Neural crest cell (in vitro differentiated cells): ENCODE measurements around the gene LSS. TPM values are rescaled to one million over a fixed set of nuclear protein-coding genes. Genes with fewer than 3 reads are reported as not detected.

ENCODE experiments used
- DNase-seq: peaks from one replicate; pipeline ENCODE4 v3.0.0; 2021; ENCODE audit warnings: low read depth, mixed read lengths, low spot score
- H3K27ac Mint-ChIP-seq: one replicate; pipeline ENCODE4 v1.8.0; 2021; ENCODE audit warnings: mild to moderate bottlenecking, mixed read lengths; ENCODE audit not compliant: unreplicated experiment
- H3K27me3 Mint-ChIP-seq: 2 replicates; pipeline ENCODE4 v1.8.0; 2021; ENCODE audit warnings: low read depth, mild to moderate bottlenecking, mixed read lengths
- H3K36me3 Mint-ChIP-seq: 2 replicates; pipeline ENCODE4 v1.8.0; 2021; ENCODE audit warnings: low read depth, mild to moderate bottlenecking, mixed read lengths
- H3K4me1 Mint-ChIP-seq: 2 replicates; pipeline ENCODE4 v1.8.0; 2021; ENCODE audit warnings: mixed read lengths
- H3K4me3 Mint-ChIP-seq: one replicate; pipeline ENCODE4 v1.8.0; 2021; ENCODE audit warnings: mild to moderate bottlenecking, mixed read lengths
- H3K9me3 Mint-ChIP-seq: 2 replicates; pipeline ENCODE4 v1.8.0; 2021; ENCODE audit warnings: mixed read lengths
- CTCF ChIP-seq: fragments of 200-600 bp; sonication (generic); conservative IDR thresholded peaks from 2 replicates; pipeline ENCODE4 v1.5.0; 2021; ENCODE audit warnings: antibody characterized with exemption, mild to moderate bottlenecking
- total RNA-seq: library from RNA; stranded (reverse); gene quantifications from 2 replicates; pipeline ENCODE4 v1.2.1, GENCODE V29; 2021

Gene LSS
- total RNA-seq, 1 donor from 2014 or later = 225 TPM

GRCh38 chr21:46250146-46250725 is 21.7 kb upstream of the LSS start:
- no peaks in the 10 kb centered on the region for H3K27me3 Mint-ChIP-seq
- H3K4me3 Mint-ChIP-seq = no peak overlapping the region
- H3K9me3 Mint-ChIP-seq = no peaks in the 10 kb centered on the region
- TF ChIP-seq CTCF = no peak
- H3K27ac Mint-ChIP-seq = no peak overlapping the region
- no peak for DNase-seq
- H3K4me1 Mint-ChIP-seq = peaks cover 6% of the 10 kb centered on the region
- H3K36me3 Mint-ChIP-seq = peaks cover 19% of the 10 kb centered on the region

GRCh38 chr21:46248827-46249226 is 20.3 kb upstream of the LSS start:
- H3K27me3 Mint-ChIP-seq = no peaks in the 10 kb centered on the region
- no peak overlapping the region for H3K27ac Mint-ChIP-seq
- H3K36me3 Mint-ChIP-seq = peaks cover 13% of the 10 kb centered on the region
- H3K4me1 Mint-ChIP-seq = peaks cover 4% of the 10 kb centered on the region
- no peak for DNase-seq
- H3K9me3 Mint-ChIP-seq = no peaks in the 10 kb centered on the region
- no peak overlapping the region for H3K4me3 Mint-ChIP-seq
- no peak for TF ChIP-seq CTCF

- Mint-ChIP-seq H3K36me3 (peaks cover 10% of the 10 kb centered on the region), H3K4me3 (no peak overlapping the region), H3K4me1 (no peaks in the 10 kb centered on the region), H3K9me3 (no peaks in the 10 kb centered on the region), H3K27ac (no peak overlapping the region), H3K27me3 (no peaks in the 10 kb centered on the region)
- no peak for DNase-seq
- TF ChIP-seq CTCF = no peak
These were observed 19.8 kb upstream of the LSS start for GRCh38 chr21:46248422-46248782.

DNA sequence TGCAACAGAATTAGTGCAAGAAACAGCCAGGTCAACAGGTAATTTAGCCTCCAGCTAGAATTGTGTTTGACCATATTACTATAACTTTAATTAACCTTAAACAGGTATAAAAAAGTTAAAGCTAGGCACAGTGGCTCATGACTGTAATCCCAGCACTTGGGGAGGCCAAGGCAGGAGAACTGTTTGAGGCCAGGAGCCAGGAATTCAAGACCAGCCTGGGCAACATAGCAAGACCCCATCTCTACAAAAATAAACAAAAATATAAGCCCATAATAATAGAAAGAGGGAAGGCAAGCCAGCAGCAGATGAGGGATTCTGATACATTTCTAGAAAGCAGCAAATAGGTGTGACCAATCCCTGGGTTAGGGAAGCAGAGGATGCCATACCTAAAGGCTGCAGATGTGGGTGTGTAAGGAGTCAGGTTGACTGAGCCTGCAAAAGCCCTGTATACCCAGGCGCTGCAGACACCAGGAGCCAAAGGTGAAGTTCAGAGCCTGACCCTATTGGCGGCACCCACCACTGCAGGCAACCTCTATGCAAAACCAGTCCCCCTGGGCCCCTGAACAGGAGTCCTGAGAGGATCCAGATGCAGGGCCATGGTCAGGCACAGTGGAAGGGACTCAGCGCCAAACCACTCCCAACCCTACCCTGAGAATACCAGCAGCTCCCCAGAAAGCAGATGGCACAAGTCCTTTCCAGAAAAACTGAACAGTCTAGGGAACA is 19.3 kb upstream of the LSS start:
- no peak overlapping the region for H3K4me3 Mint-ChIP-seq
- TF ChIP-seq CTCF = no peak
- H3K36me3 Mint-ChIP-seq = peaks cover 12% of the 10 kb centered on the region
- H3K4me1 Mint-ChIP-seq = no peaks in the 10 kb centered on the region
- DNase-seq = no peak
- no peak overlapping the region for H3K27ac Mint-ChIP-seq
- H3K9me3 Mint-ChIP-seq = no peaks in the 10 kb centered on the region
- H3K27me3 Mint-ChIP-seq = no peaks in the 10 kb centered on the region

- no peaks in the 10 kb centered on the region for H3K27me3 Mint-ChIP-seq
- DNase-seq = no peak
- H3K27ac Mint-ChIP-seq = no peak overlapping the region
- no peaks in the 10 kb centered on the region for H3K9me3 Mint-ChIP-seq
- no peak for TF ChIP-seq CTCF
- no peaks in the 10 kb centered on the region for H3K4me1 Mint-ChIP-seq
- H3K4me3 Mint-ChIP-seq = no peak overlapping the region
- peaks cover 12% of the 10 kb centered on the region for H3K36me3 Mint-ChIP-seq
These were observed 17.8 kb upstream of the LSS start for GRCh38 chr21:46246345-46246744.
